Measurements from ENCODE around the gene SCAPER.
"Not testable (repeated sequence)": the region's sequence is repeated elsewhere in the genome, so short reads cannot be mapped to it uniquely, and the experiment has no call there.

SCAPER gene

GRCh38 chr15:76332796-76333195 is 572.3 kb downstream of the SCAPER start:
- no peak for DNase-seq (ENCODE audit: low read depth in 1 of 2, low spot score in 1 of 2)

- DNase-seq (ENCODE audit: low read depth in 1 of 2, low spot score in 1 of 2) = no peak
Observed at GRCh38 chr15:76330080-76330680, 575.0 kb downstream of the SCAPER start.

GRCh38 chr15:76328958-76329357 is 576.2 kb downstream of the SCAPER start:
- DNase-seq (ENCODE audit: low read depth in 1 of 2, low spot score in 1 of 2) = no peak

GRCh38 chr15:76328106-76328696 is 576.9 kb downstream of the SCAPER start:
- DNase-seq (ENCODE audit: low read depth in 1 of 2, low spot score in 1 of 2) = no peak

- DNase-seq (ENCODE audit: low read depth in 1 of 2, low spot score in 1 of 2) = no peak
Observed at GRCh38 chr15:76327191-76328105, 577.7 kb downstream of the SCAPER start.

GRCh38 chr15:76325704-76326103 is 579.4 kb downstream of the SCAPER start:
- DNase-seq (ENCODE audit: low read depth in 1 of 2, low spot score in 1 of 2) = no peak

GRCh38 chr15:76324066-76324465 is 581.1 kb downstream of the SCAPER start:
- no peak for DNase-seq (ENCODE audit: low read depth in 1 of 2, low spot score in 1 of 2)

GRCh38 chr15:76321602-76322001 is 583.5 kb downstream of the SCAPER start:
- DNase-seq (ENCODE audit: low read depth in 1 of 2, low spot score in 1 of 2) = no peak

- no peak for DNase-seq (ENCODE audit: low read depth in 1 of 2, low spot score in 1 of 2)
Observed at GRCh38 chr15:76321171-76321570, 584.0 kb downstream of the SCAPER start.

- no peak for DNase-seq (ENCODE audit: low read depth in 1 of 2, low spot score in 1 of 2)
Observed at GRCh38 chr15:76320012-76320411, 585.1 kb downstream of the SCAPER start.

GRCh38 chr15:76313731-76314130 is 591.4 kb downstream of the SCAPER start:
- DNase-seq (ENCODE audit: low read depth in 1 of 2, low spot score in 1 of 2) = no peak

- DNase-seq (ENCODE audit: low read depth in 1 of 2, low spot score in 1 of 2) = not testable (repeated sequence)
Observed at GRCh38 chr15:76313175-76313567, 592.0 kb downstream of the SCAPER start.

GRCh38 chr15:76312540-76313174 is 592.5 kb downstream of the SCAPER start:
- no peak for DNase-seq (ENCODE audit: low read depth in 1 of 2, low spot score in 1 of 2)

GRCh38 chr15:76311100-76311953 is 593.8 kb downstream of the SCAPER start, which contains the start of gene ETFA:
Gene ETFA (minus strand): TSS chr15:76311469. CDS start chr15:76311388, 81 bp downstream.
- peak; percentile 80 to 90 for DNase-seq (ENCODE audit: low read depth in 1 of 2, low spot score in 1 of 2)

- DNase-seq (ENCODE audit: low read depth in 1 of 2, low spot score in 1 of 2) = no peak
Observed at GRCh38 chr15:76310475-76311099, 594.6 kb downstream of the SCAPER start.

GRCh38 chr15:76309601-76310330 is 595.4 kb downstream of the SCAPER start:
- DNase-seq (ENCODE audit: low read depth in 1 of 2, low spot score in 1 of 2) = no peak

- DNase-seq (ENCODE audit: low read depth in 1 of 2, low spot score in 1 of 2) = no peak
Observed at GRCh38 chr15:76303909-76304308, 601.2 kb downstream of the SCAPER start.

GRCh38 chr15:76299786-76300185 is 605.4 kb downstream of the SCAPER start:
- DNase-seq (ENCODE audit: low read depth in 1 of 2, low spot score in 1 of 2) = no peak

- no peak for DNase-seq (ENCODE audit: low read depth in 1 of 2, low spot score in 1 of 2)
Observed at GRCh38 chr15:76298986-76299385, 606.2 kb downstream of the SCAPER start.
